ENCODE measurements around the gene ALOX15B.

DNA sequence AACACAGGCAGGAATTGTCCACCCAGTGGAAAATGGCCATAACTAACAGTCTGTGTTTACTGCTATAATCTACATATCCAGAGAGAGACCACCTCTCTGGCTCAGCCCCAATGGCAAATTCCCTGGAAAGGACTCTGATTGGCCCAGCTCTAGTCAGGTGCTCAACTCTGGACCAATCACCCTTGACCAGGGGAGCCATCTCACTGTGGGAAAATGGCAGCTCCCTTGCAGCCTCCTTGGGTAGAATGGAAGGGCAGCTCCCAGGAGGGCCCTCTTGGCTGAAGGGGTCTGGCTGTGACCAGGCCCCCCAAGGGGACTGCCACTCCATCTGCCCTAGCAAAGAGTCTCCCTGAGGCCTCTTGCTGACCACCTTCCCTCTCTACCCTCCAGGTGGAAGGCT lies 3.1 kb downstream of the ALOX15B start:
- TF ChIP-seq, protein P1, sequence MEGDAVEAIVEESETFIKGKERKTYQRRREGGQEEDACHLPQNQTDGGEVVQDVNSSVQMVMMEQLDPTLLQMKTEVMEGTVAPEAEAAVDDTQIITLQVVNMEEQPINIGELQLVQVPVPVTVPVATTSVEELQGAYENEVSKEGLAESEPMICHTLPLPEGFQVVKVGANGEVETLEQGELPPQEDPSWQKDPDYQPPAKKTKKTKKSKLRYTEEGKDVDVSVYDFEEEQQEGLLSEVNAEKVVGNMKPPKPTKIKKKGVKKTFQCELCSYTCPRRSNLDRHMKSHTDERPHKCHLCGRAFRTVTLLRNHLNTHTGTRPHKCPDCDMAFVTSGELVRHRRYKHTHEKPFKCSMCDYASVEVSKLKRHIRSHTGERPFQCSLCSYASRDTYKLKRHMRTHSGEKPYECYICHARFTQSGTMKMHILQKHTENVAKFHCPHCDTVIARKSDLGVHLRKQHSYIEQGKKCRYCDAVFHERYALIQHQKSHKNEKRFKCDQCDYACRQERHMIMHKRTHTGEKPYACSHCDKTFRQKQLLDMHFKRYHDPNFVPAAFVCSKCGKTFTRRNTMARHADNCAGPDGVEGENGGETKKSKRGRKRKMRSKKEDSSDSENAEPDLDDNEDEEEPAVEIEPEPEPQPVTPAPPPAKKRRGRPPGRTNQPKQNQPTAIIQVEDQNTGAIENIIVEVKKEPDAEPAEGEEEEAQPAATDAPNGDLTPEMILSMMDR (IDR thresholded peaks at IDR 0.05; ENCODE audit: insufficient read depth, low read depth, low read length) = no peak
- no peak for TF ChIP-seq EZH2 (IDR thresholded peaks at IDR 0.05; ENCODE audit: insufficient read depth, low read length)

All from astrocyte (in vitro differentiated cells and primary cell).